ENCODE data around the gene FLRT1.

GRCh38 chr11:64067230-64067993, 31.7 kb downstream of the FLRT1 start:
- TF ChIP-seq CTCF (IDR thresholded peaks at IDR 0.05): no peak
- no peak for TF ChIP-seq POLR2A (IDR thresholded peaks at IDR 0.05)
- TF ChIP-seq POLR2AphosphoS5 (IDR thresholded peaks at IDR 0.05): no peak
- no peak for TF ChIP-seq EP300 (IDR thresholded peaks at IDR 0.05)
